OCI-LY7 (cell line): ENCODE data around the gene WIPF2. TPM values are rescaled to one million over a fixed set of nuclear protein-coding genes. Genes with fewer than 3 reads are reported as not detected.

Source experiments
- BruUV-seq: library from RNA; stranded (reverse); fragments of 400-500 nt; replicated peaks from 2 replicates; lab custom pipeline; 2021; lab: Mats Ljungman, UMichigan
- CTCF ChIA-PET: fragments of 300-600 bp; sonication (Branson Sonifier 250); formaldehyde crosslinking; loops from one replicate; lab custom pipeline; 2022; ENCODE audit warnings: antibody characterized with exemption; ENCODE audit not compliant: unreplicated experiment; lab: Charles Lee
- POLR2A ChIA-PET: fragments of 300-600 bp; sonication (Branson Sonifier 250); formaldehyde crosslinking; loops from one replicate; lab custom pipeline; 2022; ENCODE audit warnings: antibody characterized with exemption; lab: Charles Lee
- DNase-seq: peaks from one replicate; pipeline ENCODE4 v3.0.0-alpha.2; 2015; ENCODE audit warnings: low spot score
- H2AFZ ChIP-seq: fragments of 200-600 bp; sonication (generic), shearing (Covaris generic); 2 replicates; pipeline ENCODE4 v1.6.1; 2014; ENCODE audit warnings: mild to moderate bottlenecking, antibody characterized with exemption, low read length, moderate library complexity
- H3K27ac ChIP-seq: fragments of 200-600 bp; sonication (generic); 2 replicates; pipeline ENCODE4 v1.5.1; 2014; ENCODE audit warnings: mixed run types, low read depth, mild to moderate bottlenecking, moderate library complexity, low read length, inconsistent platforms; ENCODE audit not compliant: poor library complexity, severe bottlenecking
- H3K36me3 ChIP-seq: fragments of 200-600 bp; sonication (generic); 2 replicates; pipeline ENCODE4 v1.6.1; 2014; ENCODE audit warnings: mild to moderate bottlenecking, antibody characterized with exemption, low read length, moderate library complexity, mixed read lengths; ENCODE audit not compliant: insufficient read depth
- H3K4me1 ChIP-seq: fragments of 200-600 bp; sonication (generic); 2 replicates; pipeline ENCODE4 v1.5.1; 2014; ENCODE audit warnings: mild to moderate bottlenecking, low read length; ENCODE audit not compliant: insufficient read depth, poor library complexity, severe bottlenecking
- H3K4me2 ChIP-seq: fragments of 200-600 bp; sonication (generic); 2 replicates; pipeline ENCODE4 v1.6.1; 2014; ENCODE audit warnings: mild to moderate bottlenecking, low read length
- H3K4me3 ChIP-seq: fragments of 200-600 bp; sonication (generic); 2 replicates; pipeline ENCODE4 v1.5.1; 2014; ENCODE audit warnings: mild to moderate bottlenecking, low read depth, low read length; ENCODE audit not compliant: poor library complexity, severe bottlenecking
- H3K79me2 ChIP-seq: fragments of 200-600 bp; sonication (generic); 2 replicates; pipeline ENCODE4 v1.6.1; 2016; ENCODE audit warnings: low read depth, mild to moderate bottlenecking, low read length, moderate library complexity, mixed read lengths; ENCODE audit not compliant: insufficient read depth
- H3K9me2 ChIP-seq: fragments of 200-600 bp; sonication (generic); 2 replicates; pipeline ENCODE4 v1.6.1; 2016; ENCODE audit warnings: mild to moderate bottlenecking, low read length, mixed read lengths; ENCODE audit not compliant: insufficient read depth
- H3K9me3 ChIP-seq: fragments of 200-600 bp; sonication (generic); 2 replicates; pipeline ENCODE4 v1.6.1; 2014; ENCODE audit warnings: mild to moderate bottlenecking, mixed run types, low read length, mixed read lengths
- H4K20me1 ChIP-seq: fragments of 200-600 bp; sonication (generic); 2 replicates; pipeline ENCODE4 v1.6.1; 2014; ENCODE audit warnings: mild to moderate bottlenecking, antibody characterized with exemption, low read length, moderate library complexity, mixed read lengths; ENCODE audit not compliant: insufficient read depth
- CTCF ChIP-seq: fragments of 200-600 bp; sonication (generic); conservative IDR thresholded peaks from 2 replicates; pipeline ENCODE4 v1.5.1; 2014; ENCODE audit warnings: mild to moderate bottlenecking, antibody characterized with exemption, low read length, moderate library complexity, mixed read lengths
- EZH2phosphoT487 ChIP-seq: fragments of 200-600 bp; sonication (generic); IDR thresholded peaks from 2 replicates; pipeline ENCODE4 v1.6.1; 2018; ENCODE audit warnings: low read depth, borderline replicate concordance, mild to moderate bottlenecking, mixed run types, antibody characterized with exemption, low read length, moderate library complexity, mixed read lengths
- intact Hi-C: fragments of 100-400 bp; cut with micrococcal nuclease; formaldehyde crosslinking; loops from one replicate; pipeline ENCODE4 v1.10.0; 2022; ENCODE audit not compliant: unreplicated experiment
- total RNA-seq, 2 experiments: library from RNA; depleted of rRNA in 1 of 2; stranded (reverse); fragments of >200 nt in 1 of 2; shearing (Covaris generic) in 1 of 2; gene quantifications; 2 replicates each; pipeline ENCODE4 v1.2.3, GENCODE V29; 2014 to 2022

Gene WIPF2
- total RNA-seq, 2 experiments from 2014 or later = 4.7 to 20.3 TPM

GRCh38 chr17:40264458-40265185, 45.5 kb downstream of the WIPF2 start:
- no TSS peak for BruUV-seq
- H3K36me3 ChIP-seq = peaks cover 48% of the 10 kb centered on the region
- H3K4me3 ChIP-seq = no peak overlapping the region
- no peak for DNase-seq
- CTCF ChIA-PET = no interaction called here
- no peaks in the 10 kb centered on the region for H3K9me2 ChIP-seq
- no peak overlapping the region for H3K27ac ChIP-seq
- TF ChIP-seq CTCF (no peak), EZH2phosphoT487 (no peak)
- no peak overlapping the region for H2AFZ ChIP-seq
- H3K4me1 ChIP-seq = no peaks in the 10 kb centered on the region
- POLR2A ChIA-PET = no interaction called here
- no peaks in the 10 kb centered on the region; the same call in 1 of the 2 replicates for H4K20me1 ChIP-seq
- intact Hi-C loops = no loop called here
- H3K4me2 ChIP-seq = no peak overlapping the region
- H3K9me3 ChIP-seq = no peaks in the 10 kb centered on the region
- no peaks in the 10 kb centered on the region for H3K79me2 ChIP-seq

- BruUV-seq = no TSS peak
Measured at GRCh38 chr17:40265337-40265736, 46.2 kb downstream of the WIPF2 start.

More at GRCh38 chr17:40265337-40265736, 46.2 kb downstream of the WIPF2 start:
- Histone ChIP-seq H2AFZ (no peak overlapping the region), H3K79me2 (no peaks in the 10 kb centered on the region), H3K4me3 (no peak overlapping the region), H3K27ac (no peak overlapping the region), H3K9me2 (no peaks in the 10 kb centered on the region), H3K36me3 (peaks cover 48% of the 10 kb centered on the region), H3K4me1 (no peaks in the 10 kb centered on the region), H3K9me3 (no peaks in the 10 kb centered on the region), H3K4me2 (no peak overlapping the region), H4K20me1 (no peaks in the 10 kb centered on the region; the same call in 1 of the 2 replicates)
- intact Hi-C loops = no loop called here
- ChIA-PET CTCF (no interaction called here), POLR2A (no interaction called here)
- no peak for DNase-seq
- no peak for TF ChIP-seq CTCF
- TF ChIP-seq EZH2phosphoT487 = no peak
